HG03095 (cell line): ENCODE results near the gene KLK7.

Experiments used
- ATAC-seq: cut with Tn5 transposase; IDR thresholded peaks from one replicate; pipeline ENCODE4 v1.9.1; 2021; ENCODE audit warnings: moderate library complexity; ENCODE audit not compliant: unreplicated experiment

Gene KLK7

DNA sequence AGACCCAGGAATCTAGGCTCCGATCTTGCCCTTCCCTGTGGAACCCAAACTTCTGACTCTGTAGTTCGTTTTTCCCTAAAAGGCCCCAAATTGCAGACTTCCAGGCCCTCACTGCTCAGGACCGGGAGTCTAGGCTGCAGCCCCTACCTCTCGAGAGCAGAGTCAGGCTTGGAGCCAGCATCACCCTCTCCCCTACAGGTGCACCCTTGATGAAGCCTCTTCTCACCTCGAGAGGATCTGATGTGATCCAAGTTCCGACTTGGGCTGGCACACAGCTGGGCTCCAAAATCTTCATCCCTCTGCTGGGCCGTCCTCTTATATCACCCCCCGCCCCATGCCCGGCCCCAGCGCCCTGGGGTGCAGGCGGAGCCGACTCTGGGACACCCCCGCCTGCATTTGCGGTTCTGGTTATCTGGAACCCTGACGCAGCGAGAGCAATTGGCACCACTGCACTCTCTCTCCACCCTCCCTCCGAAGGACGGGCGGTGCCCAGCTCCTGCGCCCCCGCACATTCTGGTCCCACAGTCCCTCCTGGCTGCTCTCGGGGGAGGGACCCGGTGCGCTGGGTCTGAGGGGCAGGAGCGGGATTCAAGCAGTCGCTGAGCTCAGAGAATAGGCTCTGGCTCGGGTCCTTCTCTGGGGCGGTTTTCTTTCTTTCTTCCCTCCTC lies at the start of gene KLK7:
Gene KLK7 (minus strand): TSS at position 293 of the 668 bp plus-strand sequence. CDS start 1,518 bp downstream, outside the sequence.
- ATAC-seq, result no peak

DNA sequence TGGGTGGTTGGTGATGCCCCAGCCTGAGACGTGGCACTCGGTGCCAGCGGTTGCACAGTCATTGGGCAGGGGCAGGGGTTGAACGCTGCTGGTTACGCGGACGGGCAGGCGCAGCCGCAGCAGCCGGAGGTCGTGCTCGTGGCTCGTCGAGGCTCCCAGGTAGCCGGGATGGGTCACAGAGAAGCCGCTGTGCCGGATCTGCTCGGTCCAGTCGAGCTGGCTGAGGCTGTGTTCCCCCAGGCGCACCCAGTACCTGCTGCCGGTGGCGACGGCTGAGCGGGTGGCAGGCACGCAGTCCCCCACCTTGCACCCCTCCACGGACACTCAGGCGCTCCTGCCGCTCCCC lies 48.1 kb upstream of the KLK7 start:
- ATAC-seq, result no peak

DNA sequence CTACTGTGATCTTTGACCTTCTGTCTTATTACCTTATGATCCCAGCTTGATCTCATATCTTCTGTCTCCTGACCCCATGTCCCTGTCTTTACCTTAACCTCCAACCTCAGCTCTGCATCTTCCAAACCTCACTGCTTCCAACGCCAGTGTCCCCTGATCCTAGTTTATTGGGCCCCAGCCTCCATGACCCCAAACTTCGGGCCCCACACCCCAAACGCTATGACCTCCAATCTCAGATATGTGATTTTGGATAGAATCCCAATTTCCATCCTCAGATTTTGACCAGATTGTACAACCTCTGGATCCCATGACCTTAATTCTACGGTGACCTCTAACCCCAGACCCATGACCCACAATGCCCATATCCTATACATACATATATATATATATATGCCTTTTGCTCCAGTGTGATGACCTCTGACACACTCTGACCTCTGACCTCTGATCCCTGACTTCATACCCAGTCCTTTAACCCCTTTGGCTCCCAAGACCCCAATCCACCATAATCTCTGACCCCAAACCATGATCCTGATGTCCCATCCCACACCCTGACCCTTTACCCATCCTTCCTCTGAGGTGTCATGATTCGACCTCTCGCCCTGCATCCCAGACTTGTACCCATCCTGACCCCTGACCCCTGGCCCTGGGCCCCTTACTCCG lies 47.6 kb upstream of the KLK7 start:
- ATAC-seq, result no peak

DNA sequence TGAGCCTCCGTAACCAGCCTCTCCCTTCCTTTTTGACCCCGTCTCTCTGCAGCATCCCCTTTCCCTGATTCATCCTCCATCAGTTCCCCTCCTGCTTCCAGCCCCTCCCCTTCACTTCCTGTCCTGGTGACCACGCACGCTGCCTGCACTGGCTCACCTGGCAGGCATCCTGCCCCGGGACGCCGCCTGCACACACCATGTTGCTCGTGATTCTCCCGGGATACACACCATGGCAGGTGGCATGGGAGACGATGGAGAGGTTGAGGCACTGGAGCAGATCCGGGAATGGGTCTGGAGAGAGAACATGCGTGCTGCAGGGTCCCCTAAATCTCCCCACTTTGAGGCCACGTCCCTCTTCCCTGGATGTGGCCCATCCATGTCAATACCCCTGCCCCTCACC lies 46.9 kb upstream of the KLK7 start:
- no peak for ATAC-seq

DNA sequence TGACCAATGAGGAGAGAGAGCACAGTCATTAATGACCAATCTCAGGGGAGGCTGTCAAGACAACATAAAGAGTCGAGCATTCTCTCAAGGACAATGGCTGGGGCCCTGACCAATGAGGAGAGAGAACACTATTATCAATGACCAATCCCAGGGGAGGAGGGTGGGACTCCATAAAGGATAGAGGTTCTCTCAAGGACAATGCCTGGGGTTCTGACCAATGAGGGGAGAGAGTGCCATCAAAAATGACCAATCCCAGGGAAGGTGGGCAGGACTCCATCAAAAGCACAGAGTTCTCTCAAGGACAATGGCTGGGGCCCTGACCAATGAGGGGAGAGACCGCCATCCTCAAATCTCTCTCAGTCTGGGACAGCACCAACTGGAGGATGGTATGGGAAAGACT lies 46.0 kb upstream of the KLK7 start:
- no peak for ATAC-seq

DNA sequence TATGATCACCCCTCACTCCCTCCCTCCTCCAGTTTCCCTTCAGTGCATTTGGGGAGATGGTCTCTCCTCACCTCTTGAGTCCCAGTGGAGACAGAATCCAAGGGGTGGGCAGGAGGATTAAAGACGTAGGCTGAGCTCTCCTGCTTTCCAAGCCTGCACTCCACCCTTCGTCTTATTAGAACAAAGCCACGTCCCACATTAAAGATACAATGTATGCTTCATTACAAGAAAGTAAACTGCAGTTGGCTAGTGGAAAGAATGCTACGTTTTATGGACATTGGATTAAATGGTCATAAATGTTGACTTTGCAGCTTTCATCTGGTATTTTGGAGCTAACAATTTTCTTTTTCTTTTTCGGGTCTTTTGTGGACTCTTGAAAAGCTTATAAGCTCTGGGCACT lies 44.2 kb upstream of the KLK7 start:
- ATAC-seq, result no peak

DNA sequence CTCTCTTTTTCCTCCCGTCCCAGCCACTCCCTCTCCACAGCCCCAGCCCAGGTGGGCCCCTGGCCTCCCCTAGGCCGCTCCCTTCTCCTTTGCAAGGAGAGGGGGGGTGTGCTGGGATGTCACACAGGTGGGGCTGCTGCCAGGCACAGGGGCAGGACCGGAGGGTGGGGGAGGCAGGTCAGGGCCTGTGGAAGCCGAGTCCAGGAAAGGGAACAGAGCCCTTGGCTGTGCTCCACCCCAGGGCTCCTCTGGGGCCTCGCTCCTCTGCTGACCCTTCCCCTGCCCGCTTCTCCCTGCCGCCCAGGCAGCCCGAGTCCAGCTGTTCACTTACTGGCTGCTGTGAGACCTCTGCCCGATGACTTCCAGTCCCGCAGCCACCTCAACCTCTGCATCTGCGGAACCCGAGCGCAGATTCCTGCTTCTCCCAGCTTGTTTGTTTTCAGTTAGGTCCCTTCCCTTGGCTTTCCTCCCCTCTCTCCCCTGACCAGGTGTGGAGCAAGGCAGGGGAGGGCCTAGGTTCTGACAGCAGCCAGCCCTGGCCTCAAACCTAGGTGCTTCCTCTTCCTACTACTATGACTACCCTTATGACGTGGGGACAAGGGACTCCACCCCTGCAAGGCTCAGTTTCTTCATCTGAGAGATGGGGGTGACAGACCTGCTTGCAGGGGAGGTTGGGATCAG lies 43.5 kb upstream of the KLK7 start:
- no peak for ATAC-seq

DNA sequence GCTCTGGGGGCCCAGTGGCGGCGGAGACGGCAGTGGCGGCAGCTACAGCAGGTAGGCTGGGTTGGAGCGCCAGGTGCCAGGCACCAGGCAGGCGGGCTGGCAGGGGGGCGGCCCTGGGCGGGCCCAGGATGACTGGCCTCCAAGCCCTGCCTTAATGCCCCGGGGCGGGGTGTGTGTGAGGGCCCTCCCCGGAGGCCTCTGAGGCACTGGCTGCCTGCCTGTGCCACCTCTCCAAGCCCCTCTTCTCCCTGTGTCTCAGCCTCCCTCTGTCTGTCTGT lies 42.8 kb upstream of the KLK7 start, which contains the start of gene KLK11:
Gene KLK11 (minus strand): TSS at position 63 of the 278 bp plus-strand sequence. CDS start 985 bp downstream, outside the sequence.
- ATAC-seq, result no peak

DNA sequence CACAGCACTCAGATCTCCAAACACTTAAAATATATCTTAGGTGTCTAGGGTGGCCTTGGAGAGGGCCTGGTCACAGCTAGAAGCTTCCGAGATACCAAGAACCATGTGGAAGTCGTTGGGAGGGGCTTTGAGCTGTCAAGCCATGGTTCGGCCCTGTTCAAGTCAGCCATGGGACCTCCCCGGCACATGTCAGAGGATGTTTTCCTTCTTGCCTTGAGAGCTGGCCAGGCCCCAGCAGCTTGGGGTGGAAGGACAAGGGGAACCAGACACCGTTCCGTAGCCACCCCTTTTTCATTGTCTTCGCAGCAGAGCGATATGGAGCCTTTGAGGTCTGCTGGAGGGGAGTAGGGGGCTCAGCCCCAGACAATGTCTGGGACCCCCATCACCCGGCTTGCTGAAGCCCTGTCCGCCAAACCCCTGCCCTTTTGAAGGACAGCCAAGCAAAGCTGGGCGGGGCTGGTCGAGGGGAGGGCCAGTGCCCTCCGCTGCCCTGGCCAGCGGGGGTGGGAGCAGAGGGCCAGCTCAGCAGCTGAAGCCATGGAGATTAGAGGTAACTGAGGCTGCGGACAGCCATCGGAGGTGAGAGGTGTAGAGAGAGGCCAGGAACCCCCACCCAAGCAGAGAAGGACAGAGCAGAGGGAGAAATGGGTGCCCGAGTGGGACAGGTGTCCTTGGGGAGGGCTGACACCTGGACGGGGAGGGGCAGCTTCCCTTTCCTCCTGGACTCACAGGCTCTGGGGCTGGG lies 42.3 kb upstream of the KLK7 start:
- ATAC-seq, result no peak

DNA sequence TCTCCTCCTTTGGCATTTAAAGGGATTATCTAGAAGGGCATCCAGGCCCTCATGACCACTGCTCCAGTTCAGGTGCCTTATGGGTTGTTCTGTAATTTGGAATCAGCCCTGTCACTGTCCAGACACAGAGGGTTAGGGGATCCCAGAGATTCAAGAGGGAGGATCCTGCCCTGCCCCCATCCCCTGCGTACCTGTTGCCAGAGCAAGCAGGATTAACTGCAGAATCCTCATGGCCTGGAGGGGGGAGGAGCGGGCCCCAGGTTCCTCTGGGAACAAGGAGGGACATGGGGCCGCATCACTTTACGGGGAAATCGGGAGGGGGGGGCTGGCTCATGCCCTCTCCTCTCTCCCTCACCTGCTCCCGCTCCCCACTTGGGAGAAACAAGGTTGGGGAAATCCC lies 41.7 kb upstream of the KLK7 start:
- no peak for ATAC-seq

DNA sequence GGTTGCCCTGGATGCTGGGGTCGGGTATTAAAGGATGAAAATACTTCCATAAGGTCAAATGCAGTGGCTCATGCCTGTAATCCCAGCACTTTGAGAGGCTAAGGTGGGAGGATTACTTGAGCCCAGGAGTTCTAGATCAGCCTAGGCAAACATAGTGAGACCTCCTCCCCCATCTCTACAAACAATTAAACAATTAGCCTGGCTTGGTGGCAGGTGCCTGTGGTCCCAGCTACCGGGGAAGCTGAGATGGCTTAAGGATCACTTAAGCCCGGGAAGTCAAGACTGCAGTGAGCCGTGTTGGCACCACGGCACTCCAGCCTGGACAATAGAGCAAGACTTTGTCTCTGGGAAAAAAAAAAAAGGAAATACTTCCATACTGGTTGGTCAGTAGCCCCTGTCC lies 41.2 kb upstream of the KLK7 start:
- no peak for ATAC-seq

DNA sequence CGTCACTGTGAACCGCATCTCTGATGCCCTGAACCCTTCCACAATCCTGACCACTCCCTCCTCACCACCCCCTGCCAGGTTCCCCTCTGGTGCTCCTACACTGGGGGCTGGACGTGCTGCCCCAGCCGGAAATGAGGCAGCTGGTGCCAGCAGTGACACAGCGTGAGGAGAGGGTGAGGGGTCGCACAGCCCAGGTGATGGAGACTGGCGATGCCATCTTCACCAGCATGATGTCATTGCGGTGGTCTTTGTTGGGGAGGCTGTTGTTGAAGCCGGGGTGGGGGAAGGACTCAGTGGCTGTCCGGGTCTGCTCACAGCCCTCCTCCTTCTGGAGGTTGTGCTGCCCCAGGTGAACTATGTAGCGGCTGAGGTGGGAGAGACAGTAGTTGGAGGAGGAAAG lies 40.2 kb upstream of the KLK7 start:
- no peak for ATAC-seq

DNA sequence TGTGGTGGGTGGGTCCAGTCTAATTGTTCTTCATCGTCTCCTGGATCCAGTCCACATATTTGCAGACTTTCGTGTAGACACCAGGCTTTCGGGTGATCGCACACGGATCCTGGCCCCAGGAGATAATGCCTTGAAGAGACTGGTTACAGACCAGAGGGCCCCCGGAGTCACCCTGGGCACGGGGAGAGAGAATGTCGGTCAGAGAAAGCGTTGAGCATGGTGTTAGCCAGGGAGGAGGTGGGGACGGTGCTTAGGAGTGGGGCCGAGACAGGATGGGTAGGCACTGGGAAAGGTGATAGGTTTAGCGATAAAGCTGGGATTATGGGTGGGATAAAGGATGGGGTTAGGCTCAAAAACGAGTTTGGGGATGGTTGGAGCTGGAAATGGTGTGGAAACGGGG lies 38.8 kb upstream of the KLK7 start:
- no peak for ATAC-seq

DNA sequence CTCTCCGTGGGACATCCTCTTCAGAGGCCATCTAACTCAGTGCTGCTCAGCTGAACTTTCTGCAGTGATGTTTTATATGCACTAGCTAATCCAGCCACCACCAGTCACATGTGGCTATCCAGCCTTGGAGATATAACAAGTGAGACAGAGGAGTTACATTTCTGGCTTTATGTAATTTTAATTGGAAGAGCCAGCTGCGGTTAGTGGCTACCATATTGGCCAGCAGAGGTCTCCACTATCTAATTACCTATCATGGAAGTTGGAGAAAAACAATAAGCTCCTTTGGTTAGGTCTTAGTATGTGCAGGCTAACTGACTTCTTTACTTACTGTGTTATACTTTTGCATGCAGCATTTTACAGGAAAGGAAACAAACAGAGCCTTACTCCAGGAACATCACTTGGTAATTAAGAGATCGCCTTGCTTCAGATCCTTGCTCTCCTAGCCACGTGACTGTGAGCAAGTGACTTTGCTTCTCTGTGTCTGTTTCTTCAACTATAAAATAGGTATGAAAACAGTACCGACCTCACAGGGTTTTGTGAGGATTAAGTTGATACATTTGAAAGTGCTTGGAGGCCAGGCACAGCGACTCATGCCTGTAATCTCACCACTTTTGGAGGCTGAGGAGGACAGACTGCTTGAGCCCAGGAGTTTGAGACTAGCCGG lies 37.4 kb upstream of the KLK7 start:
- no peak for ATAC-seq

DNA sequence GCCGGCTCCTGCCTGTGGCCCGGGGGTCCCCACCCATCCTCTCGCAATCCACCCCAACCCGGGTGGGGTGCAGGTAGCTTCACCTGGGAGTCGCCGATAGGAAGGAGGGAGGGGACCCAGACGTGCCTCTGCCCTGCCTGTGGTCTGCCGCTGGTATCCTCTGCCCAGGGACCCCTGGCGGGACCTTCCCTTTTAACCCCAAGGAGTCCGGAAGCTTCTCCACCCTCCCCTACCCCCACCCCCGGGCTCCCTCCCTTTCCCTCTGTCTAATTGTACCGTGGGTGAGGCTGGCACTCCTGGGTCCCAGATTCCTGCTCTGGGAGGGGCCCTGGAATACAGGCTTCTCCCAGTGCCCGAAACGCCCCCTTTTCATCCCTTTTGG lies 35.8 kb upstream of the KLK7 start, which contains the start of gene KLK10:
Gene KLK10 (minus strand): TSS at position 166 of the 382 bp plus-strand sequence. CDS start 579 bp downstream, outside the sequence.
- ATAC-seq, result no peak

DNA sequence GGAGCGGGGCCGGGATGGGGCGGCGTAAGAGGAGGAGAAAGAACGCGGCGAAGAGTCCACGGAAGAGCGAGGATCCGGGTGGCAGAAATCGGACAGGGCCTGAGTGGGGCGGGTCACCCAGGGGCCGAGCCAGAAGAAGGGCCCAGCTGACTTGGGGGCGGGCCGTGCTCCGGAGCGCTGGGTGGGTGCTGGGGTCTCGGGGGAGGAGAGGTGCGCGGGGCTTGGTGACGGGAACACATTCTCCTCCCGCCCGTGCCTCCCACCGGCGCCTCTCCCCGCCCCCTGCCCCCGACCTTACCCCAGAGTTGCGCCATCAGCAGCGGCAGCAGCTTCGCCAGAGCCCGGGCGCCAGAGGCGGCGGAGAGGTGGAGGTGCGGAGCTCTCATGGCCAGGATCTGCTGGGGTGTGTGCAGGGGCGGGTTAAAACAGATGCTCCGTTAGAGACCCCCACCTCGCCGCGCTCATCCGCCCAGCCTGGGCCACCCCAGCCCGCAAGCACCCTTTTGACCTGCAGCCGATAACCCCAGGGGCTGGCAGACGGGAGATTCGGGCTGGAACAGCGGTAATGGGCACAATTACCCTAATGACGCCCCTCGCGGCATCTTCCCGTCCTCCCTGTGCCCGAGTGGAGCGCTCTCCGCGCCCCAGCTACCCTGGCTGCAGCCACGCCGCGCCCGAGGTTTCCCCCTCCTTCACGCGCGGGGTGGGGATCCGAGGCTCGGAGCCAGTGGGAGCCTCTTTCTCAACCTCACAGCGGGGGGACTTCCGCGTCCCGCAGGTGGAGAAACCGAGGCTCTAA lies 35.2 kb upstream of the KLK7 start:
- ATAC-seq, result no peak

DNA sequence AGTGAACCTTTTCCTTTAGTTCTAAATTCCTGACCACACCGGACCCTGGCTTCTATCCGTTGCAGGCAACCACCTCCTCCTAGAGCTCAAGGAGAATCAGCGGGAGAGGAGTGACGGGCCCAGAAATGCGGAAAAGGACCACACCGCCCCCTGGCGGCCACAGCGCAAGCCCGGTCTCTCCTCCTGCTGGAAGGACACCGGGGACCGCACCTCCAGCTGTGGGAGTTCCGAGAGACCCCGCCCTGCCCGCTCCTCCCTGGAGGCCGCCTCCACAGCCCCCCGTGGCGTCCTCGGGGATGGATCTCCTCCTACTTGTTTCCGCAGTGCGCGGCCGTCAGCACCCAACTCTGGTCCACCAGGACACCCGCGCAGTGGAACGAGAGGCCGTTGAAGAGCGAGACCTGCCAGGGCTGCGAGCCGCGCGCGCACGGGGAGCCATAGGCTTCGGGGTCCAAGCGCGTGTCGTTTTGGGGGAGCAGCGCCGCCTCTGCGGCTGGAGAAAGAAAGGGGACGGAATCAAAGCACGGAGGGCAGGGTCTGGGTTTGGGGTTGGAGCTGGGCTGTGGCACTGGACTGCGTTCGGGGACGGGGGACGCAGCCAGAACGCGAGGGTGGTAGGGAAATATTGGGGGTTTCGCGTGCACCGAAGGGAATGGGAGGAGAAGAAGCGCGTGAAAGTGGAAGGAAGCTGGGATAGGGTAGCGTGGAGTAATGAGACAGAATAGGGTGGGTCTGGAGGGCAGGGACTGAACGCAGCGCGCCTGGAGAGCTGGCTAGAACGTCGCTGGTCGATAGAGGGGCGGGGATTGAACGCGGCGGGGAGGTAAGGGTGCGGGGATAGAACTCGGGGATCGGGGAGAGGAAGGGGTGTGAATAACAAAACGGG lies 33.3 kb upstream of the KLK7 start:
- no peak for ATAC-seq

DNA sequence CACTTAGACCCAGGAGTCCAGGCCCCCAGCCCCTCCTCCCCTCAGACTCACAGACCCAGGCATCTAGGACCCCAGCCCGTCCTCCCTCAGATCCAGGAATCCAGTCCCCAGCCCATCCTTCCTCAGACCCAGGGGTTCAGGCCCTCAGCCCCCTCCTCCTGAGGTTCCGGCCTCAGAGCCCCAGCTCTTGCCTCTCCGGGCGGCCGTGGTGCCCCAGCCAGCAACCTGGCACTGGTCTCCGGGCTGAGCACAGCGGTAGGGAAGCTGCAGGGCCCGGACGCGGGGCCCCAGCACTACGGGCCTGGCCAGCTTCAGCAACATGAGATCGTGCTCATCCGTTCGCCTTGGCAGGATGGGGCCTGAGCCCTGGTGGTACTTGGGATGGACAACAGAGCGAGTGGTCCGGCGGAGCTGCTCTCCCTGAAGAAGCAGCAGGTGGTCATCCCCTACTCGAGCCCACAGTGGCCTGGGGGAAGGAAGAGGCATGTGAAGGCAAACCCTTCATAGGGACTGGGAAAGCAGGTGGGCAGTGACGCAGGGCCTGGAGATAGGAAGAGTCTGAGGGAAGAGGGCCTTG lies 32.1 kb upstream of the KLK7 start:
- no peak for ATAC-seq

DNA sequence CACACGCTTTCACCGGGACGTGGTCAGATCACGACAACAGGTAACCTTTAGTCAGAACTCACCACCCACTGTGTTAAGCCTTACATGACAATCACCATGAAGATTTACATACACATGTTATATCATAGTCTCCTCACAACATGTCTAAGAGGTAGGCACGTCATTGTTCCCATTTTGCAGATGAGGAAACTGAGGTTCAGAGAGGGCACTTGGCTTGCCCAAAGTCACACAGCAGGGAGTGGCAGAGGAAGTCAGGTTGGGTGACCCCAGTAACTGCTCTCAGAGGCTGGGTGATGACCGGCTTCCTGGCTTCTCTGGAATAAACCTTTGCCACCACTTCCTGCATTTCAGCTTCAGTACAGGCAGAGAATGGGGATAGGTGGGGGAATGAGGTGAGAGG lies 30.5 kb upstream of the KLK7 start:
- no peak for ATAC-seq
